HG03039 (cell line): ENCODE measurements around the gene TBC1D1.
"Not testable (repeated sequence)": the region's sequence is repeated elsewhere in the genome, so short reads cannot be mapped to it uniquely, and the experiment has no call there.

Source experiments
- ATAC-seq: cut with Tn5 transposase; IDR thresholded peaks from one replicate; pipeline ENCODE4 v1.9.1; 2021; ENCODE audit warnings: mild to moderate bottlenecking, moderate library complexity; ENCODE audit not compliant: unreplicated experiment

Gene TBC1D1

DNA sequence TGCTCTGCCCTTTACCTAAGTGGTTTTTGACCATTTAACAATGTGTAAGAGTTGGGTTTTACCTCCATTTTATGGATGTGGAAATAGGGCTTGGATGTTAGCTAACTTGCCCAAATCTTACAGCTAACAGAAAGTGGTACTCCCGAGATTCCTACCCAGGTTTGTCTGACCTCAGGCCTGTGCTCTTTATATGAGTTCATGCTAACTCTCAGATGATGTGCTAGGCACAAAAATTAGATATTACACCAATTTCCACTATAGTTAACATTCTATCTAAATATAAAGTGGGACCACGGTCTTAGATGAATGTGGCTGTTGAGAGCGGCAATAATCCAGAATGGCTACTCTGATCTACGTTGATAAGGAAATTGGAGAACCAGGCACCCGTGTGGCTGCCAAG, 69.2 kb downstream of the TBC1D1 start, which contains the start of gene PTTG2:
Gene PTTG2 (plus strand): TSS at position 301 of the 400 bp plus-strand sequence. CDS start 37 bp downstream, at position 338.
- no peak for ATAC-seq

GRCh38 chr4:37960679-37961450, 70.0 kb downstream of the TBC1D1 start:
- ATAC-seq: no peak

GRCh38 chr4:37964734-37965457, 74.0 kb downstream of the TBC1D1 start:
- ATAC-seq: no peak

- no peak for ATAC-seq
Observed at GRCh38 chr4:37966044-37966443, 75.2 kb downstream of the TBC1D1 start.

DNA sequence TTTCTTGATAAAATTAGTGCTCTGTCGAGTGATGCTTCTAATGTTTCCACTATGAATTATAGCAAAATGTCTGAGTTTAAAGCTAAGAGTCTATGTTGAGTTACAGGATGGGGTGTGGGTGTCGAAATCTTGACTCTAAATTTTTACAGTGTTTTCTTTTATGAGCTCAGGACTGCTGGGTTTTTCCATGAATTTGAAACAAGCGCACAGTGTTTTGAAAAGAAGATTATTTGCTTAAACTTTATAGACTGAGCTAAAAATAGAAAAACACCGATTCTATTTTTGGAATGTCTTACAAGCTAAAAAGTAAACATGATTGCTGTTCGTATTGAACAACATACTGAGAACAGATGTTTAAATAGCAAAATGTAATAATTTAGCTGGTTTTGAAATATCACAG, 76.9 kb downstream of the TBC1D1 start:
- no peak for ATAC-seq

DNA sequence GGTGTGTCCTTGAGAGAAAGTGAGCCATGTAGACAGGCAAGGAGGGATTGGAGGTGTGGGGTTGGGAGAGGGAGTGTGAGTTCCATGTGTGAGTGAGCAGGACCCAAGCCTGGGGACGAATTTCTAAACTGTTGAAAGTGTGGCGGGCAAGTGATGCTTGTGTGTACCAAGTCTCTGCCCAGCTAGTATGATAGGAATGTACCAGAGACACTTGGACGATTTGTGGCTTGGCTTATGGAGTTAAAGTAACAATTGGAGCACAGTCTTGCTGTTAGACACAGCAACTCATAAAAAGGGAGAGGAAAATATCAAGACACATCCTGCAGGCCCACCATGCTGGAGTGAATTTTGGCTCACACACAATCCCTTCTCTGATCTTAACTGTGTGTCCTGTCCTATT, 77.9 kb downstream of the TBC1D1 start:
- no peak for ATAC-seq

- ATAC-seq: no peak
Observed at GRCh38 chr4:37970702-37971101, 79.8 kb downstream of the TBC1D1 start.

GRCh38 chr4:37971202-37971601, 80.3 kb downstream of the TBC1D1 start:
- no peak for ATAC-seq

- ATAC-seq: no peak
Observed at GRCh38 chr4:37973441-37973840, 82.6 kb downstream of the TBC1D1 start.

DNA sequence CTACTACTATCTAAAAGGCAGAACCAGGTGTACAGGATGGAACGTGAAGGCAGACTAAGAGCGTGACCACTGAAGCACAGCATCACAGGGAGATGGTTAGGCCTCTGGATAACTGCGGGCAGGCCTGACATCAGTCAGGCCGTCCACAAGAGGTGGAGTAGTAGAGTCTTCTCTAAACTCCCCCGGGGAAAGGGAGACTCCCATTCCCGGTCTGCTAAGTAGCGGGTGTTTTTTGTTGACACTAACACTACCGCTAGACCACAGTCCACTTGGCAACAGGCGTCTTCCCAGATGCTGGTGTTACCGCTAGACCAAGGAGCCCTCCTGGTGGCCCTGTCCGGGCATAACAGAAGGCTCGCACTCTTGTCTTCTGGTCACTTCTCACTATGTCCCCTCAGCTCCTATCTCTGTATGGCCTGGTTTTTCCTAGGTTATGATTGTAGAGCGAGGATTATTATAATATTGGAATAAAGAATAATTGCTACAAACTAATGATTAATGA, 84.5 kb downstream of the TBC1D1 start:
- not testable (repeated sequence) for ATAC-seq

- no peak for ATAC-seq
Observed at GRCh38 chr4:37976507-37976906, 85.6 kb downstream of the TBC1D1 start.

GRCh38 chr4:37976991-37977470, 86.1 kb downstream of the TBC1D1 start:
- peak; percentile 79 for ATAC-seq

GRCh38 chr4:37977471-37978247, 86.8 kb downstream of the TBC1D1 start:
- ATAC-seq: peak; percentile 48

DNA sequence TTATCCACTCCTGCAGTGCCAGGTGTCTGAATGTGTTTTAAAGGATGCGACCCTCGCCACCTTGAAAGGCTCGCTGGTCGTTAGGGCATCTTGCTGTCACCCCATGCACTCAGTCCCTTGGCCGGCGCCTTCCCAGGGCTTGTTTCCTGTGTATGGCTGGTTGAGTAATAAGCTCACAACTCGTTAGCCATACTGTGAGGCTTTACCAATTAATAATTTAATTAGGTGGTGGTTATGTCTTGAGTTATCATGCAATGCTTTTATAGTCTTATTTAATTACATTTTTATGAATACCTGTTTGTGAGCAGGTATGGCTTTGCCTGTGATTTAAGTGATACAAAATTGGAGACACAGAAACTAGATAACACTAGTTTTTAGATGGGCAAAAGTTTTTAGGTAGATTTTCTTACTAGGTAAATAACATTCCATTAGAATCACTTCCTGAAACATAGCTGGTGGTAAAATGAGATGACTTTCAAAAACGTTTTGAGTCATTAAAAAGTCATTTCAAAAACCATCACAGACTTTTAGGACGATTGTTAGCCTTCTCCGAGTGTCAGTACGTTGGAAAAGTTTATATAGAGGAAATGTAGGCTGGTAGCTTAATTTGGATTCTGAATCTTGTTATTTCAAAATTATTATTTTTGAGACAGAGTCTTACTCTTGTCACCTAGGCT, 87.5 kb downstream of the TBC1D1 start:
- ATAC-seq: peak; percentile 9

- no peak for ATAC-seq
Observed at GRCh38 chr4:37980246-37980645, 89.4 kb downstream of the TBC1D1 start.

DNA sequence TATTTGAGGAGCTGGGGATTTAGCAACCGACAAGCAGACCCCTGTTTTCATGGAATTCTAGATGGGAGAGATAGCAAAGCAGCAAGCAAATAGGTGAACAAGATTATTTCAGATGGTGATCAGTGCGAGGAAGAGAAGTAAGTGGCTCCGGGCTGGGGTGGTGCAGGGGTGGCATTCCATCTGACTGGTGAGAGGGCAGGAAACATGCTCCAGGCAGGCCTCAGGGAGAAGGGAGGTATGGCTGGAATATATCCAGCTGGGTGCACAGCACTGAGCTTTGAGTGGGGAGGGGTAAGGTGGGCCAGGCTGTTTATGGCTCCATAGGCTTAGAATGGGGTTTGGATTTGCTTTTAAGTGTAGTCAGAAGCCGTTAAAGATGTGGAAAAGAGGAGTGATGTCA, 90.5 kb downstream of the TBC1D1 start:
- no peak for ATAC-seq

DNA sequence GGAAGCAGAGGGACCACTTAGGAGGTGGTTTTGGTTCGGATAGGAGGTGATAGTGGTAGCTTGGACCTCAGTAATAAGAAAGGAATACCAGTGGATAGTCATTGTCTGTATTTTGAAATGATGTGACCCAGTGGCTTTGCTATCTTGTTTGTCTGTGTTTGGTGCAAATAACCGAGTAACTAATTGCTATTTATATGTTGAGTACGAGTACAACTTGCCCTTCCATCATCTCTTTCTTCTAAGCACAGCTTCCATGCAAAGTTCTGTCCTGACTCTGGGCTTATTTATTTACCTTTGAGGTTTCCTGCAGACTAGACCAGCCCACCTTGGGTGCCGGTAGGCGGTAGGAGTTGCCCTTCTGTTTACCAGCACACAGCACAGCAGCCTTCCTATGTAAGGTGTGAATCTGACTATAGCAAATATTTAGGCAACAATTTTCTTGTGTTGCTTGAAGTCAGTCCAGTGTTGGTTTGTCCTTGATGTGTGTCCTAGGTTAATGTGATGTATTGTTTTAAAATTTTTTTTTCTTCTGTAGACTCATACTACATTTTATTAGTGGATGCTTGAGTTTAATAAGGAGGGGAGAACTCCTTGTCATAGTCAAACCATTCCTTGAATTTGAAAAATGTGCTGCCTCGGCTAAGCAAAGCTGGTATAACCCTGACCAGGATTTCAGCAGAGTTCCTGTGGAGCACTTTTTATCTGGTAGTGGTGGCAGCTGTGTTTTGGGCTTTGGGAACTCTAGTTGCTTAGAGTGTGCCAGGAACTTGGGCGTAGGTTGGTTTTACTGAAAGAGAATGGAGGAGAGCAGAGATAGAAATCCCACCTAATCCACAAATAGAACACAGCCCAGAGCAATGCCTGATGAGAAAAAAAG, 91.2 kb downstream of the TBC1D1 start:
- ATAC-seq: no peak

- no peak for ATAC-seq
Observed at GRCh38 chr4:37982736-37983135, 91.9 kb downstream of the TBC1D1 start.

DNA sequence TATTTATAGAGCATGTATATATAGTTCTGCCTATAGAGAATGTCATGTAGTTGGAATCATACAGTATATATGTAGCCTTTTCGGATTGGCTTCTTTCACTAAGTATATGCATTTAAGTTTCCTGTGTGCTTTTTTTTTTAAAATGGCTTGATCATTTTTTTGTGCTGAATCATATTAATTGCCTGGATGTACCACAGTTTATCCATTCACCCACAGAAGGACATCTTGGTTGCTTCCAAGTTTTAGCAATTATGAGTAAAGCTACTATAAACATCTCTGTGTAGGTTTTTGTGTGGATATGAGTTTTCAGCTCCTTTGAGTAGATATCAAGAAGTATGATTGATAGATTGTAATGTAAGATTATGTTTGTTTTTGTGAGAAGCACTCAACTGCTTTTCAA, 93.1 kb downstream of the TBC1D1 start:
- ATAC-seq: no peak
